Astrocyte (in vitro differentiated cells and primary cell): ENCODE measurements around the gene MYL6. TPM values are rescaled to one million over a fixed set of nuclear protein-coding genes. Genes with fewer than 3 reads are reported as not detected.

ENCODE experiments used
- DNase-seq: peaks from one replicate; pipeline ENCODE4 v3.0.0-alpha.2; 2010; ENCODE audit warnings: low read depth
- FAIRE-seq: peaks from 2 replicates; lab custom pipeline; 2011; peaks lifted over from hg19 to GRCh38; lab: Jason Lieb, UNC
- H2AFZ ChIP-seq: 2 replicates; pipeline ENCODE4 v1.6.0; 2012; ENCODE audit warnings: low read depth, low read length, inconsistent platforms
- H3K27ac ChIP-seq: 2 replicates; pipeline ENCODE4 v1.5.1; 2011; ENCODE audit warnings: low read depth, low read length, inconsistent platforms
- H3K27me3 ChIP-seq: 2 replicates; pipeline ENCODE4 v1.6.0; 2011; ENCODE audit warnings: low read length, inconsistent platforms; ENCODE audit not compliant: insufficient read depth
- H3K36me3 ChIP-seq: 2 replicates; pipeline ENCODE4 v1.5.1; 2011; ENCODE audit warnings: low read length, inconsistent platforms; ENCODE audit not compliant: insufficient read depth
- H3K4me1 ChIP-seq: 2 replicates; pipeline ENCODE4 v1.5.1; 2011; ENCODE audit warnings: low read length, inconsistent platforms; ENCODE audit not compliant: insufficient read depth
- H3K4me2 ChIP-seq: 2 replicates; pipeline ENCODE4 v1.6.0; 2012; ENCODE audit warnings: low read length, inconsistent platforms
- H3K4me3 ChIP-seq: 2 replicates; pipeline ENCODE4 v1.5.1; 2011; ENCODE audit warnings: low read depth, mild to moderate bottlenecking, low read length, inconsistent platforms; ENCODE audit not compliant: insufficient read depth
- H3K79me2 ChIP-seq: 2 replicates; pipeline ENCODE4 v1.6.0; 2012; ENCODE audit warnings: mild to moderate bottlenecking, low read length, inconsistent platforms; ENCODE audit not compliant: insufficient read depth
- H3K9ac ChIP-seq: 2 replicates; pipeline ENCODE4 v1.6.0; 2012; ENCODE audit warnings: mild to moderate bottlenecking, low read length, inconsistent platforms
- H3K9me3 ChIP-seq: 2 replicates; pipeline ENCODE4 v1.5.1; 2012; ENCODE audit warnings: low read depth, mild to moderate bottlenecking, low read length, inconsistent platforms; ENCODE audit not compliant: insufficient read depth
- H4K20me1 ChIP-seq: 2 replicates; pipeline ENCODE4 v1.6.0; 2012; ENCODE audit warnings: low read length, inconsistent platforms; ENCODE audit not compliant: insufficient read depth
- H3K27ac Mint-ChIP-seq: one replicate; pipeline ENCODE4 v1.8.0; 2021; ENCODE audit warnings: mild to moderate bottlenecking, mixed read lengths; ENCODE audit not compliant: unreplicated experiment
- H3K27me3 Mint-ChIP-seq: one replicate; pipeline ENCODE4 v1.8.0; 2021; ENCODE audit warnings: low read depth, mixed read lengths; ENCODE audit not compliant: unreplicated experiment
- H3K36me3 Mint-ChIP-seq: one replicate; pipeline ENCODE4 v1.8.0; 2021; ENCODE audit warnings: low read depth, mixed read lengths; ENCODE audit not compliant: unreplicated experiment
- H3K4me1 Mint-ChIP-seq: one replicate; pipeline ENCODE4 v1.8.0; 2021; ENCODE audit warnings: low read depth, mixed read lengths; ENCODE audit not compliant: unreplicated experiment
- H3K4me3 Mint-ChIP-seq: one replicate; pipeline ENCODE4 v1.8.0; 2021; ENCODE audit warnings: mild to moderate bottlenecking, moderate library complexity, mixed read lengths; ENCODE audit not compliant: unreplicated experiment
- H3K9me3 Mint-ChIP-seq: one replicate; pipeline ENCODE4 v1.8.0; 2021; ENCODE audit warnings: mild to moderate bottlenecking, mixed read lengths; ENCODE audit not compliant: unreplicated experiment
- EZH2 ChIP-seq: IDR thresholded peaks from 2 replicates; pipeline ENCODE4 v1.6.1; 2012; ENCODE audit warnings: mild to moderate bottlenecking, low read length, inconsistent platforms; ENCODE audit not compliant: insufficient read depth
- total RNA-seq: library from RNA; stranded (reverse); gene quantifications from 2 replicates; pipeline ENCODE4 v1.2.1, GENCODE V29; 2021
- TF ChIP-seq, protein P1 (sequence below): IDR thresholded peaks from 2 replicates; pipeline ENCODE4 v1.5.1; 2011; ENCODE audit warnings: low read depth, mild to moderate bottlenecking, inconsistent platforms, low read length, moderate library complexity; ENCODE audit not compliant: insufficient read depth

The MYL6 gene
- total RNA-seq, 1 donor from 2014 or later, result 2,685 TPM

DNA sequence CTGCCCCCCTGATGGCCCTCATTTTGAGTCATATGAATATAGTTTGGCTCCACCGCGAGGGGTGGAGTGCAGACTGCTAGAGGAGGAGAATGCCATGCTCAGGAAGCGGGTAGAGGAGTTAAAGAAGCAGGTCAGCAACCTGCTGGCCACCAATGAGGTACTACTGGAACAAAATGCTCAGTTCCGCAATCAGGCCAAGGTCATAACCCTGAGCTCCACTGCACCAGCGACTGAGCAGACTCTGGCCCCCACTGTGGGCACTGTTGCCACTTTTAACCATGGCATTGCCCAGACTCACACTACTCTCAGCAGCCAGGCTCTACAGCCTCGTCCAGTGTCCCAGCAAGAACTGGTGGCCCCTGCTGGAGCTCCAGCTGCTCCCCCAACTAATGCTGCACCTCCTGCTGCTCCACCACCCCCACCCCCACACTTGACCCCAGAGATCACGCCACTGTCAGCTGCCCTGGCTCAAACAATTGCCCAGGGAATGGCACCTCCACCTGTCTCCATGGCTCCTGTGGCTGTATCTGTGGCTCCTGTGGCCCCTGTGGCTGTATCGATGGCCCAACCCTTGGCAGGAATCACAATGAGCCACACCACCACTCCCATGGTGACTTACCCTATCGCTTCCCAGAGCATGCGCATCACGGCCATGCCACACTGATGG, 36.8 kb upstream of the MYL6 start:
- Mint-ChIP-seq H3K9me3 (no peaks in the 10 kb centered on the region), H3K4me1 (peaks cover 26% of the 10 kb centered on the region), H3K36me3 (peaks cover 19% of the 10 kb centered on the region), H3K27ac (no peak overlapping the region), H3K4me3 (peak overlapping the region; percentile 27), H3K27me3 (no peaks in the 10 kb centered on the region)
- H4K20me1 ChIP-seq, result peaks cover 11% of the 10 kb centered on the region
- no peak overlapping the region for H2AFZ ChIP-seq
- H3K27ac ChIP-seq, result no peak overlapping the region
- peaks cover 27% of the 10 kb centered on the region for H3K79me2 ChIP-seq
- no peak overlapping the region for H3K4me2 ChIP-seq
- peaks cover 21% of the 10 kb centered on the region for H3K4me1 ChIP-seq
- peaks cover 5% of the 10 kb centered on the region for H3K36me3 ChIP-seq
- H3K4me3 ChIP-seq, result no peak overlapping the region
- DNase-seq, result no peak
- no peak for FAIRE-seq
- no peaks in the 10 kb centered on the region for H3K9me3 ChIP-seq
- no peaks in the 10 kb centered on the region for H3K27me3 ChIP-seq
- no peak for TF ChIP-seq EZH2
- TF ChIP-seq, protein P1, sequence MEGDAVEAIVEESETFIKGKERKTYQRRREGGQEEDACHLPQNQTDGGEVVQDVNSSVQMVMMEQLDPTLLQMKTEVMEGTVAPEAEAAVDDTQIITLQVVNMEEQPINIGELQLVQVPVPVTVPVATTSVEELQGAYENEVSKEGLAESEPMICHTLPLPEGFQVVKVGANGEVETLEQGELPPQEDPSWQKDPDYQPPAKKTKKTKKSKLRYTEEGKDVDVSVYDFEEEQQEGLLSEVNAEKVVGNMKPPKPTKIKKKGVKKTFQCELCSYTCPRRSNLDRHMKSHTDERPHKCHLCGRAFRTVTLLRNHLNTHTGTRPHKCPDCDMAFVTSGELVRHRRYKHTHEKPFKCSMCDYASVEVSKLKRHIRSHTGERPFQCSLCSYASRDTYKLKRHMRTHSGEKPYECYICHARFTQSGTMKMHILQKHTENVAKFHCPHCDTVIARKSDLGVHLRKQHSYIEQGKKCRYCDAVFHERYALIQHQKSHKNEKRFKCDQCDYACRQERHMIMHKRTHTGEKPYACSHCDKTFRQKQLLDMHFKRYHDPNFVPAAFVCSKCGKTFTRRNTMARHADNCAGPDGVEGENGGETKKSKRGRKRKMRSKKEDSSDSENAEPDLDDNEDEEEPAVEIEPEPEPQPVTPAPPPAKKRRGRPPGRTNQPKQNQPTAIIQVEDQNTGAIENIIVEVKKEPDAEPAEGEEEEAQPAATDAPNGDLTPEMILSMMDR, result no peak
- H3K9ac ChIP-seq, result no peak overlapping the region

DNA sequence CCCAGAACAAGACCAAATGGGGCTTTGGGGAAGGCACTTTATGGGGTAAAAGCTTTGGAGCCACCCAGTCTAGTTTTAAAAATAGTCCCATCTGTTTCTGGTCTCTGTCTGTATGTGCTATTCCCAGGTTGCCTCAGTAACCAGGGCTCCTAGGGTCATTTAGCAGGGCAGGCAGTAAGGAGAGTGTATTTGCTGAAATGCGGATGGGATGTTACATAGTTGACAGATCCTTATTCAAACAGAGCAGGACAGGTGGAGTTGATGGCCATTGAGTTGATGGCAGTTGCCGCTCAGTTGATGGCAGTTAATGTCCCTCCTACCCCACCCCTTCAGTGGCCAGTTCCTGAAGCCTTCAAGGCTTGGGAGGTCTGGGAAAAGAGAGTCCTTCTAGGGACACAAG, 35.5 kb upstream of the MYL6 start:
- Mint-ChIP-seq H3K4me3 (peak overlapping the region; percentile 54), H3K4me1 (peaks cover 34% of the 10 kb centered on the region), H3K36me3 (peaks cover 12% of the 10 kb centered on the region), H3K27me3 (no peaks in the 10 kb centered on the region), H3K27ac (no peak overlapping the region), H3K9me3 (no peaks in the 10 kb centered on the region)
- no peak overlapping the region for H3K9ac ChIP-seq
- H3K4me3 ChIP-seq, result no peak overlapping the region
- DNase-seq (no peak), FAIRE-seq (no peak)
- no peaks in the 10 kb centered on the region for H3K27me3 ChIP-seq
- no peak overlapping the region for H2AFZ ChIP-seq
- peaks cover 20% of the 10 kb centered on the region for H3K79me2 ChIP-seq
- no peak overlapping the region for H3K27ac ChIP-seq
- H3K4me2 ChIP-seq, result no peak overlapping the region
- no peak for TF ChIP-seq EZH2
- TF ChIP-seq, protein P1, result no peak
- peaks cover 2% of the 10 kb centered on the region for H4K20me1 ChIP-seq
- no peaks in the 10 kb centered on the region for H3K9me3 ChIP-seq
- H3K36me3 ChIP-seq, result peaks cover 2% of the 10 kb centered on the region
- peaks cover 28% of the 10 kb centered on the region for H3K4me1 ChIP-seq

DNA sequence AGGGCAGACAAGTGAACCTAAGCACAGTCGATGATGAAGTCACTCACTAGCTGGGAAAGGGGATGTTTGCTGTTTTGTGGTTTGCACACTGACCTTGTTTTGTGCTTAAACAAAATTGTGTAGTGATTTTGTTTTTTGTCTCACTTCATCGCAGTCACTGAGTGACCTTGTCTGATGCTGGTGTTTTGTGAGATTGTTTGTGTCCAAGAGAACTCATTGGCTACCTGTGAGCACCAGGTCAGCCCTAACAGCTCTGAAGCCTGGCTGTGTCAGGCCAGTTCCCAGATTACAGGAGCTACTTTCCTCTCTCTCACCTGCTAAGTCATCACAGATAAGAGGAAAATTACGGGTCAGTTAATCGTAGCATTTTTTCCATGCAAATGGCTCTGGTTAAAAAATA, 34.0 kb upstream of the MYL6 start:
- H3K27ac Mint-ChIP-seq, result peak overlapping the region; percentile 20

More for the DNA sequence above, 34.0 kb upstream of the MYL6 start:
- peak overlapping the region; percentile 6 for H3K4me3 Mint-ChIP-seq
- H3K9ac ChIP-seq, result no peak overlapping the region
- no peaks in the 10 kb centered on the region for H4K20me1 ChIP-seq
- H3K4me1 Mint-ChIP-seq, result peaks cover 26% of the 10 kb centered on the region
- peaks cover 20% of the 10 kb centered on the region for H3K4me1 ChIP-seq
- H3K27me3 Mint-ChIP-seq, result no peaks in the 10 kb centered on the region
- H3K4me2 ChIP-seq, result no peak overlapping the region
- TF ChIP-seq, protein P1, result no peak
- no peak for TF ChIP-seq EZH2
- H3K9me3 Mint-ChIP-seq, result no peaks in the 10 kb centered on the region
- H3K4me3 ChIP-seq, result no peak overlapping the region
- H3K36me3 ChIP-seq, result peaks cover 2% of the 10 kb centered on the region
- peaks cover 25% of the 10 kb centered on the region for H3K79me2 ChIP-seq
- H3K27ac ChIP-seq, result no peak overlapping the region
- FAIRE-seq (no peak), DNase-seq (no peak)
- H3K9me3 ChIP-seq, result no peaks in the 10 kb centered on the region
- H2AFZ ChIP-seq, result no peak overlapping the region
- H3K27me3 ChIP-seq, result no peaks in the 10 kb centered on the region
- peaks cover 8% of the 10 kb centered on the region for H3K36me3 Mint-ChIP-seq
